PC-3 (cell line): ENCODE results near the gene PDE11A. TPM values are rescaled to one million over a fixed set of nuclear protein-coding genes. Genes with fewer than 3 reads are reported as not detected.

ENCODE experiments used
- ATAC-seq: fragments of 200-7000 bp; cut with Tn5 transposase; 2 replicates; pipeline ENCODE4 v1.9.1; 2020; ENCODE audit warnings: mild to moderate bottlenecking, moderate library complexity
- BruUV-seq: library from RNA; stranded (reverse); fragments of 400-500 nt; replicated peaks from 2 replicates; lab custom pipeline; 2021; lab: Mats Ljungman, UMichigan
- CTCF ChIA-PET: fragments of 300-600 bp; sonication (Branson Sonifier 250); formaldehyde crosslinking; loops from one replicate; lab custom pipeline; 2022; ENCODE audit warnings: antibody characterized with exemption; lab: Charles Lee
- POLR2A ChIA-PET: fragments of 300-600 bp; sonication (Branson Sonifier 250); formaldehyde crosslinking; loops from one replicate; lab custom pipeline; 2022; ENCODE audit warnings: antibody characterized with exemption; ENCODE audit not compliant: unreplicated experiment; lab: Charles Lee
- DNase-seq: peaks from one replicate; pipeline ENCODE4 v3.0.0-alpha.2; 2015
- H2AFZ ChIP-seq: fragments of 300-600 bp; sonication (generic); 2 replicates; pipeline ENCODE4 v1.6.0; 2016; ENCODE audit warnings: antibody characterized with exemption, low read length
- H3F3A ChIP-seq: fragments of 300-600 bp; sonication (generic); one replicate; pipeline ENCODE4 v1.6.0; 2017; ENCODE audit warnings: antibody characterized with exemption, low read length, control low read depth, mild to moderate bottlenecking; ENCODE audit not compliant: unreplicated experiment
- H3K27ac ChIP-seq: fragments of 300-600 bp; sonication (generic); 2 replicates; pipeline ENCODE4 v1.5.1; 2016; ENCODE audit warnings: mild to moderate bottlenecking, low read length
- H3K27me3 ChIP-seq: fragments of 300-600 bp; sonication (generic); 2 replicates; pipeline ENCODE4 v1.6.1; 2016; ENCODE audit warnings: low read length, mixed read lengths
- H3K36me3 ChIP-seq: fragments of 300-600 bp; sonication (generic); 2 replicates; pipeline ENCODE4 v1.6.1; 2016; ENCODE audit warnings: low read depth, mixed run types, low read length, mixed read lengths
- H3K4me1 ChIP-seq: fragments of 300-600 bp; sonication (generic); 2 replicates; pipeline ENCODE4 v1.5.1; 2016; ENCODE audit warnings: low read length; ENCODE audit not compliant: insufficient read depth
- H3K4me2 ChIP-seq: fragments of 300-600 bp; sonication (generic); 2 replicates; pipeline ENCODE4 v1.6.0; 2016; ENCODE audit warnings: low read length
- H3K4me3 ChIP-seq: fragments of 300-600 bp; sonication (generic); 2 replicates; pipeline ENCODE4 v1.5.1; 2016; ENCODE audit warnings: mild to moderate bottlenecking, low read length, mixed read lengths
- H3K79me2 ChIP-seq: fragments of 300-600 bp; sonication (generic); 2 replicates; pipeline ENCODE4 v1.6.1; 2017; ENCODE audit warnings: low read length, mixed read lengths
- H3K9ac ChIP-seq: fragments of 300-600 bp; sonication (generic); 2 replicates; pipeline ENCODE4 v1.6.0; 2016; ENCODE audit warnings: mild to moderate bottlenecking, low read length
- H3K9me2 ChIP-seq: fragments of 300-600 bp; sonication (generic); replicated peaks from 2 replicates; pipeline ENCODE4 v1.6.1; 2016; ENCODE audit warnings: mixed run types, low read length, mixed read lengths
- H3K9me3 ChIP-seq: fragments of 300-600 bp; sonication (generic); 2 replicates; pipeline ENCODE4 v1.6.1; 2016; ENCODE audit warnings: low read length, mixed read lengths
- H4K20me1 ChIP-seq: fragments of 300-600 bp; sonication (generic); 2 replicates; pipeline ENCODE4 v1.6.1; 2016; ENCODE audit warnings: low read length, mixed read lengths
- CTCF ChIP-seq: fragments of 300-600 bp; sonication (generic); conservative IDR thresholded peaks from 2 replicates; pipeline ENCODE4 v1.5.1; 2017; ENCODE audit warnings: antibody characterized with exemption, low read depth, mild to moderate bottlenecking, low read length
- EZH2 ChIP-seq: fragments of 300-600 bp; sonication (generic); IDR thresholded peaks from one replicate; pipeline ENCODE4 v1.6.1; 2017; ENCODE audit warnings: antibody characterized with exemption, mild to moderate bottlenecking, low read length; ENCODE audit not compliant: unreplicated experiment
- EZH2phosphoT487 ChIP-seq: fragments of 300-600 bp; sonication (generic); IDR thresholded peaks from 2 replicates; pipeline ENCODE4 v1.6.1; 2018; ENCODE audit warnings: mild to moderate bottlenecking, antibody characterized with exemption, low read length, borderline replicate concordance
- intact Hi-C: fragments of 100-400 bp; cut with micrococcal nuclease; formaldehyde crosslinking; loops from 2 replicates; pipeline ENCODE4 v1.9.0; 2023
- total RNA-seq: library from RNA; depleted of rRNA; stranded (reverse); fragments of >200 nt; gene quantifications from 2 replicates; pipeline ENCODE4 v1.2.3, GENCODE V29; 2014

The PDE11A gene
- total RNA-seq, 1 experiment from 2014 or later: 0.15 TPM

GRCh38 chr2:177921726-177922125, 150.9 kb downstream of the PDE11A start:
- TF ChIP-seq EZH2 (no peak), EZH2phosphoT487 (no peak), CTCF (no peak)
- no peak overlapping the region for H3K4me3 ChIP-seq
- no peaks in the 10 kb centered on the region for H3K9me2 ChIP-seq
- no peaks in the 10 kb centered on the region for H3K36me3 ChIP-seq
- intact Hi-C loops: no loop called here
- no peaks in the 10 kb centered on the region for H3K4me1 ChIP-seq
- BruUV-seq: no TSS peak
- H3F3A ChIP-seq: no peaks in the 10 kb centered on the region
- ChIA-PET CTCF (no interaction called here), POLR2A (no interaction called here)
- H2AFZ ChIP-seq: no peak overlapping the region
- H3K27me3 ChIP-seq: peaks cover under 1% of the 10 kb centered on the region; the same call in 1 of the 2 replicates
- H3K27ac ChIP-seq: no peak overlapping the region
- ATAC-seq (no peak), DNase-seq (no peak)
- H3K4me2 ChIP-seq: no peak overlapping the region
- no peaks in the 10 kb centered on the region for H3K79me2 ChIP-seq
- no peak overlapping the region for H3K9ac ChIP-seq
- no peaks in the 10 kb centered on the region for H4K20me1 ChIP-seq
- no peaks in the 10 kb centered on the region for H3K9me3 ChIP-seq

GRCh38 chr2:177917169-177917568, 155.4 kb downstream of the PDE11A start:
- Histone ChIP-seq H3K36me3 (no peaks in the 10 kb centered on the region), H3K4me2 (no peak overlapping the region), H3K27me3 (peaks cover 7% of the 10 kb centered on the region; the same call in 1 of the 2 replicates), H3K9me2 (no peaks in the 10 kb centered on the region), H3K4me1 (no peaks in the 10 kb centered on the region), H2AFZ (no peak overlapping the region), H4K20me1 (no peaks in the 10 kb centered on the region), H3K79me2 (no peaks in the 10 kb centered on the region), H3F3A (no peaks in the 10 kb centered on the region), H3K9ac (no peak overlapping the region), H3K27ac (no peak overlapping the region), H3K4me3 (no peak overlapping the region), H3K9me3 (no peaks in the 10 kb centered on the region)
- ChIA-PET CTCF (no interaction called here), POLR2A (no interaction called here)
- TF ChIP-seq EZH2 (no peak), EZH2phosphoT487 (no peak), CTCF (no peak)
- intact Hi-C loops: no loop called here
- DNase-seq (no peak), ATAC-seq (no peak)
- no TSS peak for BruUV-seq

- no peaks in the 10 kb centered on the region for H3K9me2 ChIP-seq
- BruUV-seq: no TSS peak
- peaks cover 7% of the 10 kb centered on the region; the same call in 1 of the 2 replicates for H3K27me3 ChIP-seq
- H3K79me2 ChIP-seq: no peaks in the 10 kb centered on the region
- H3F3A ChIP-seq: no peaks in the 10 kb centered on the region
- no peaks in the 10 kb centered on the region for H3K4me1 ChIP-seq
- intact Hi-C loops: no loop called here
- H3K36me3 ChIP-seq: no peaks in the 10 kb centered on the region
- TF ChIP-seq EZH2 (no peak), EZH2phosphoT487 (no peak), CTCF (no peak)
- ATAC-seq (no peak), DNase-seq (no peak)
- ChIA-PET POLR2A (no interaction called here), CTCF (no interaction called here)
- no peaks in the 10 kb centered on the region for H4K20me1 ChIP-seq
- H2AFZ ChIP-seq: no peak overlapping the region
- H3K9me3 ChIP-seq: no peaks in the 10 kb centered on the region
- no peak overlapping the region for H3K27ac ChIP-seq
- H3K4me3 ChIP-seq: no peak overlapping the region
- H3K4me2 ChIP-seq: no peak overlapping the region
- no peak overlapping the region for H3K9ac ChIP-seq
These were observed 156.2 kb downstream of the PDE11A start for GRCh38 chr2:177916342-177916741.
